K562 (cell line): ENCODE measurements around the gene RABL6. TPM values are rescaled to one million over a fixed set of nuclear protein-coding genes. Genes with fewer than 3 reads are reported as not detected.
A peak's percentile ranks its signal among the peaks of the same experiment; 100 is the strongest.

Experiments used
- ASH1L ChIP-seq: fragments of 450-650 bp; IDR thresholded peaks from 2 replicates; pipeline ENCODE4 v1.6.1; 2018; ENCODE audit warnings: borderline replicate concordance, mild to moderate bottlenecking, low read depth; ENCODE audit not compliant: partially characterized antibody
- CBX2 ChIP-seq: fragments of 200-600 bp; sonication (generic); IDR thresholded peaks from one replicate; pipeline ENCODE4 v1.6.1; 2012; ENCODE audit warnings: mild to moderate bottlenecking, low read length, inconsistent platforms; ENCODE audit not compliant: insufficient read depth, poor library complexity, severe bottlenecking
- E2F3 ChIP-seq: fragments of 250-450 bp; sonication (Bioruptor Pico); IDR thresholded peaks from 2 replicates; pipeline ENCODE4 v1.4.0; 2020; ENCODE audit warnings: mild to moderate bottlenecking
- FOXM1 ChIP-seq, 2 experiments: fragments of 450-650 bp in 1 of 2; sonication (generic) in 1 of 2; formaldehyde crosslinking in 1 of 2; IDR thresholded peaks; 2 replicates each; pipeline versions ENCODE4 v1.6.1 to v1.9.0; 2017 to 2022; ENCODE audit warnings: low read depth in 2 of 2, mild to moderate bottlenecking in 2 of 2, missing genetic modification reagents in 1 of 2, moderate library complexity in 1 of 2
- GABPB1 ChIP-seq: sonication (generic); formaldehyde crosslinking; IDR thresholded peaks from 2 replicates; pipeline ENCODE4 v1.8.0; 2022; ENCODE audit warnings: mild to moderate bottlenecking, missing genetic modification reagents
- JUN ChIP-seq, 2 experiments: sonication (generic) in 1 of 2; formaldehyde crosslinking in 1 of 2; IDR thresholded peaks; 2 replicates each; pipeline versions ENCODE4 v1.6.1 to v1.8.0; 2012 to 2022; ENCODE audit warnings: borderline replicate concordance in 2 of 2, mild to moderate bottlenecking in 2 of 2, improper control_type of control experiment in 1 of 2, low read depth in 1 of 2, low read length in 1 of 2, missing genetic modification reagents in 1 of 2
- KAT8 ChIP-seq: fragments of 450-650 bp; IDR thresholded peaks from 2 replicates; pipeline ENCODE4 v1.6.1; 2016; ENCODE audit warnings: low read depth, mild to moderate bottlenecking
- NBN ChIP-seq: fragments of 450-650 bp; IDR thresholded peaks from 2 replicates; pipeline ENCODE4 v1.6.1; 2016; ENCODE audit warnings: low read depth, mild to moderate bottlenecking
- NCOR1 ChIP-seq: fragments of 450-650 bp; IDR thresholded peaks from 2 replicates; pipeline ENCODE4 v1.6.1; 2016; ENCODE audit warnings: mild to moderate bottlenecking, moderate library complexity
- RBFOX2 ChIP-seq: fragments of 200-400 bp; formaldehyde crosslinking; IDR thresholded peaks from 2 replicates; pipeline ENCODE4 v1.6.1; 2017; ENCODE audit warnings: low read depth, mild to moderate bottlenecking, low read length, moderate library complexity
- SMAD2 ChIP-seq: fragments of 150-350 bp; IDR thresholded peaks from 2 replicates; pipeline ENCODE4 v1.6.1; 2014; ENCODE audit warnings: low read depth, mild to moderate bottlenecking, low read length
- ZBTB7A ChIP-seq: IDR thresholded peaks from 2 replicates; pipeline ENCODE4 v1.6.1; 2011; ENCODE audit warnings: low read depth, mild to moderate bottlenecking, low read length, moderate library complexity, borderline replicate concordance; ENCODE audit not compliant: control insufficient read depth
- ZC3H11A ChIP-seq: IDR thresholded peaks from 2 replicates; pipeline ENCODE4 v1.6.1; 2012; ENCODE audit warnings: low read depth, low read length, improper control_type of control experiment
- ZNF146 ChIP-seq: IDR thresholded peaks from one replicate; pipeline ENCODE4 v1.6.1; 2018; ENCODE audit warnings: missing compliant biosample characterization; ENCODE audit not compliant: unreplicated experiment
- ZNF76 ChIP-seq: fragments of 250-450 bp; sonication (Bioruptor Pico); IDR thresholded peaks from 2 replicates; pipeline ENCODE4 v1.4.0; 2020; ENCODE audit warnings: mild to moderate bottlenecking, moderate library complexity, borderline replicate concordance
- polyA plus RNA-seq, 8 experiments: library from polyadenylated mRNA; depleted of rRNA in 4 of 8; stranded (reverse) in 5 of 8; unstranded in 3 of 8; fragments of >200 nt; fragmentation: Nextera tagmentation in 2 of 8; fragmentation: Illumina TruSeq in 1 of 8; extraction: Ambion mirVana in 2 of 8; extraction: Trizol in 1 of 8; gene quantifications; 2 replicates each; pipeline versions ENCODE4 v1.2.1 to v1.2.3, GENCODE V29; 2011 to 2014; ENCODE audit warnings: inconsistent platforms in 1 of 8, missing spikeins in 1 of 8
- total RNA-seq, 7 experiments: library from RNA; depleted of rRNA in 6 of 7; stranded (reverse); fragments of >200 nt in 6 of 7; fragmentation: Illumina TruSeq in 2 of 7; extraction: Trizol in 2 of 7; gene quantifications; 2 replicates each; pipeline versions ENCODE4 v1.2.1 to v1.2.3, GENCODE V29; 2011 to 2021; ENCODE audit warnings: low replicate concordance in 1 of 7
- TF ChIP-seq, protein P1 (sequence below): fragments of 450-650 bp; formaldehyde crosslinking; IDR thresholded peaks from 2 replicates; pipeline ENCODE4 v1.4.0; 2020; ENCODE audit warnings: mild to moderate bottlenecking, moderate library complexity
- TF ChIP-seq, protein P2 (sequence below): fragments of 200-800 bp; sonication (Bioruptor generic); IDR thresholded peaks from 2 replicates; pipeline ENCODE4 v1.6.1; 2017; ENCODE audit warnings: missing genetic modification characterization, missing compliant biosample characterization
- TF ChIP-seq, protein P3 (sequence below): fragments of 450-650 bp; IDR thresholded peaks from 2 replicates; pipeline ENCODE4 v1.6.1; 2017; ENCODE audit warnings: antibody characterized with exemption
- TF ChIP-seq, protein P4 (sequence below): fragments of 450-650 bp; IDR thresholded peaks from 2 replicates; pipeline ENCODE4 v1.6.1; 2016; ENCODE audit warnings: low read depth, mild to moderate bottlenecking, moderate library complexity

RABL6 gene
- total and polyA plus RNA-seq, 9 of the 15 experiments (the other 6 are each of a cell fraction or from before 2014, with no cell fraction given) = 5.6 to 181 (median 84.5) TPM

DNA sequence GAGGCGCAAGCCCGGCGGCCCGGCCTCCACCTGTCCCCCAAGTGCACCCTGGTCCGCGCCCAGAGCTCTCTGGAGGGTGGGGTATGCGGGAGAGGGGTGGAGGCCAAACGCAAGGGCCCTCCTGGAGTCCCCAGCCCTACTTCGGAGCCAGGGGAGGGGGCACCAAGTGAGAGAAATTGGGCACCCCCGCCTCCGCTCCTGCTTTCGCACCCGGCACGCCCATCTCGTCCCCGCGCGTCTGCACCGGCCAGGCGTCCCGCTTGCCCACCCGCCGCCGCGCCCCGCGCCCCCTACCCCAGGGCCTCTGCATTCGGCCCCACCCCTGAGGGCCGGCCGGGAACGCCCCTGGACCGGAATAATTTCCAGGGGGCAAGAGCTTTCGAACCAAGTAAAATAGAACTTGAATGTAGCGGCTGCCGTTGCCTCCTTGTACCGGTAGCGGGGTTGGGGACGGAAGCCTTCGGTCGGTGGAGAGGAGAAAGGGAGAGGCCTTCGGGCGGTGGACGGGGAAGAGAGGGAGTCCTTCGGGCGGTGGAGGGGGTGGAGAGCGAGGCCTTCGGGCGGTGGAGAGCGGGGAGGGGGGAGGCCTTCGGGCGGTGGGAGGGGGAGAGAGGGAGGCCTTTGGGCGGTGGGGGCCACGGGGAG is 40.8 kb downstream of the RABL6 start (continued):
- TF ChIP-seq ZC3H11A (no peak), ZNF76 (no peak), ASH1L (no peak), E2F3 (CRISPR knock-in tag) (no peak), NBN (no peak), ZBTB7A (peak; percentile 10; the same call in 1 of the 2 replicates), GABPB1 (CRISPR knock-in tag) (peak; percentile 5; the same call in 1 of the 2 replicates), NCOR1 (peak; percentile 8; the same call in 1 of the 2 replicates), ZNF146 (CRISPR knock-in tag) (no peak), FOXM1 (IDR thresholded peaks at IDR 0.05; ENCODE audit: low read depth) (no peak), FOXM1 (CRISPR knock-in tag; IDR thresholded peaks at IDR 0.05; ENCODE audit: low read depth) (0 out of 2 replicates have a peak, but pooled peaks have one; percentile 27), SMAD2 (no peak), KAT8 (no peak), CBX2 (no peak), RBFOX2 (peak; percentile 36), JUN (IDR thresholded peaks at IDR 0.05; ENCODE audit: borderline replicate concordance, low read depth, low read length) (no peak), JUN (CRISPR knock-in tag; IDR thresholded peaks at IDR 0.05; ENCODE audit: borderline replicate concordance) (0 out of 2 replicates have a peak, but pooled peaks have one; percentile 5)
- TF ChIP-seq, protein P1, sequence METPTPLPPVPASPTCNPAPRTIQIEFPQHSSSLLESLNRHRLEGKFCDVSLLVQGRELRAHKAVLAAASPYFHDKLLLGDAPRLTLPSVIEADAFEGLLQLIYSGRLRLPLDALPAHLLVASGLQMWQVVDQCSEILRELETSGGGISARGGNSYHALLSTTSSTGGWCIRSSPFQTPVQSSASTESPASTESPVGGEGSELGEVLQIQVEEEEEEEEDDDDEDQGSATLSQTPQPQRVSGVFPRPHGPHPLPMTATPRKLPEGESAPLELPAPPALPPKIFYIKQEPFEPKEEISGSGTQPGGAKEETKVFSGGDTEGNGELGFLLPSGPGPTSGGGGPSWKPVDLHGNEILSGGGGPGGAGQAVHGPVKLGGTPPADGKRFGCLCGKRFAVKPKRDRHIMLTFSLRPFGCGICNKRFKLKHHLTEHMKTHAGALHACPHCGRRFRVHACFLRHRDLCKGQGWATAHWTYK (CRISPR knock-in tag) = no peak
- TF ChIP-seq, protein P2, sequence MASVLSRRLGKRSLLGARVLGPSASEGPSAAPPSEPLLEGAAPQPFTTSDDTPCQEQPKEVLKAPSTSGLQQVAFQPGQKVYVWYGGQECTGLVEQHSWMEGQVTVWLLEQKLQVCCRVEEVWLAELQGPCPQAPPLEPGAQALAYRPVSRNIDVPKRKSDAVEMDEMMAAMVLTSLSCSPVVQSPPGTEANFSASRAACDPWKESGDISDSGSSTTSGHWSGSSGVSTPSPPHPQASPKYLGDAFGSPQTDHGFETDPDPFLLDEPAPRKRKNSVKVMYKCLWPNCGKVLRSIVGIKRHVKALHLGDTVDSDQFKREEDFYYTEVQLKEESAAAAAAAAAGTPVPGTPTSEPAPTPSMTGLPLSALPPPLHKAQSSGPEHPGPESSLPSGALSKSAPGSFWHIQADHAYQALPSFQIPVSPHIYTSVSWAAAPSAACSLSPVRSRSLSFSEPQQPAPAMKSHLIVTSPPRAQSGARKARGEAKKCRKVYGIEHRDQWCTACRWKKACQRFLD = 0 out of 2 replicates have a peak, but pooled peaks have one; percentile 23
- TF ChIP-seq, protein P3, sequence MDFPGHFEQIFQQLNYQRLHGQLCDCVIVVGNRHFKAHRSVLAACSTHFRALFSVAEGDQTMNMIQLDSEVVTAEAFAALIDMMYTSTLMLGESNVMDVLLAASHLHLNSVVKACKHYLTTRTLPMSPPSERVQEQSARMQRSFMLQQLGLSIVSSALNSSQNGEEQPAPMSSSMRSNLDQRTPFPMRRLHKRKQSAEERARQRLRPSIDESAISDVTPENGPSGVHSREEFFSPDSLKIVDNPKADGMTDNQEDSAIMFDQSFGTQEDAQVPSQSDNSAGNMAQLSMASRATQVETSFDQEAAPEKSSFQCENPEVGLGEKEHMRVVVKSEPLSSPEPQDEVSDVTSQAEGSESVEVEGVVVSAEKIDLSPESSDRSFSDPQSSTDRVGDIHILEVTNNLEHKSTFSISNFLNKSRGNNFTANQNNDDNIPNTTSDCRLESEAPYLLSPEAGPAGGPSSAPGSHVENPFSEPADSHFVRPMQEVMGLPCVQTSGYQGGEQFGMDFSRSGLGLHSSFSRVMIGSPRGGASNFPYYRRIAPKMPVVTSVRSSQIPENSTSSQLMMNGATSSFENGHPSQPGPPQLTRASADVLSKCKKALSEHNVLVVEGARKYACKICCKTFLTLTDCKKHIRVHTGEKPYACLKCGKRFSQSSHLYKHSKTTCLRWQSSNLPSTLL = no peak
- TF ChIP-seq, protein P4, sequence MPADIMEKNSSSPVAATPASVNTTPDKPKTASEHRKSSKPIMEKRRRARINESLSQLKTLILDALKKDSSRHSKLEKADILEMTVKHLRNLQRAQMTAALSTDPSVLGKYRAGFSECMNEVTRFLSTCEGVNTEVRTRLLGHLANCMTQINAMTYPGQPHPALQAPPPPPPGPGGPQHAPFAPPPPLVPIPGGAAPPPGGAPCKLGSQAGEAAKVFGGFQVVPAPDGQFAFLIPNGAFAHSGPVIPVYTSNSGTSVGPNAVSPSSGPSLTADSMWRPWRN = no peak
